ENCODE results near the gene KDM8.
A peak's percentile ranks its signal among the peaks of the same experiment; 100 is the strongest.

Gene KDM8

DNA sequence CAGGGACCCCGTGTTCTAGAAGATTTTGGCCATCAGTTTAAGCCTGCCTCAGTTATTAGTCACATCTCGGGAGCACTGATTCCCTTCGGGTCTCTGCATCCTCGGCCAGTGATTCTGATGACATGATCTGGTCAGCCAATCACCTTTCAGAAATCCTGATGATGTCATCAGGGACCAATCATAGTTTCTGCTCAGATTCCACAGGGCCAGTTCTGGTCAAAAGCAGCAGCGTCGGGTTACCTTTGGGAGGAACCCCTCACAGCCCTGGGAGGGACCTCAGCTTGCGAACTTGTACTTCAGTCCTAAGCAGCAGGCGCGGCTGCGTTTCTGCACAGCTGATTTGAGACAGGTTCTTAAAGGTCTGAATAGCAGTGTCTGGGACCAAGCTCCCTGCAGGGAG is 13.9 kb downstream of the KDM8 start:
- no peak for DNase-seq

DNA sequence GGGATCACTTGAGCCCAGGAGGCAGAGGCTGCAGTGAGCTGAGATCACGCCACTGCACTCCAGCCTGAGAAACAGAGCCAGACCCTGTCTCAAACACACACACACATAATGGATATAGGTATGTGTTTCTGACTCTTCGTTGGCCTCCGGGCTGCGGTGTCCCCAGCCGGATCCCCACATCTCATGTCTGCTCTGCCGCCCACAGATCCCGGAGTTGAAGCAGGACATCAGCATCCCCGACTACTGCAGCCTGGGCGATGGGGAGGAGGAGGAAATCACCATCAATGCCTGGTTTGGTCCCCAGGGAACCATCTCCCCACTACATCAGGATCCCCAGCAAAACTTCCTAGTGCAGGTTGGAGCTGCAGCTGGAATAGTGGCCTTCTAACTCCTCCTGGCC is 15.4 kb downstream of the KDM8 start:
- DNase-seq = no peak

DNA sequence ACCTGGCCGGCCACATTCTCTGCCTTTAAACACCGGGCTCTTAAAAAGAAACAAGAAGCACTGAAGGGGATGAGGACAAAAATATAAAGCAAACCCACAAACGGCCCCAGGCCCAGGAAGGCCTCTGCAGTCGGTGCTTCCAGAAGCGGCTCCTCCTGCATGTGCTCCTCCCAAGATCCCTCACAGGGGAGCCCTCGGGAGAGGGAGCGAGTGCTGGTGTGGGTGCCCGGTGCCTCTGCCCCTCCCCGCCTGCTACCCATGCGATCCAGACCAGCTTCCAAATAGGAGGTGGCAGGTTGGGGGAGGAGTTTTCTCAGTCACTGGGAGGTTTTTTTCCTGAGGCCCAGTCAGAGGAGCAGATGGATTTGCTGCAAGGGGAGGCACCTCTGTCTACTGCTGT is 15.8 kb downstream of the KDM8 start:
- DNase-seq = no peak

- DNase-seq = no peak
Measured at GRCh38 chr16:27220120-27220519, 16.8 kb downstream of the KDM8 start.

GRCh38 chr16:27220527-27220926 is 17.2 kb downstream of the KDM8 start:
- DNase-seq = no peak

- DNase-seq = no peak
Measured at GRCh38 chr16:27220991-27221390, 17.7 kb downstream of the KDM8 start.

- no peak for DNase-seq
Measured at GRCh38 chr16:27221576-27222248, 18.4 kb downstream of the KDM8 start.

- DNase-seq = no peak
Measured at GRCh38 chr16:27222249-27223225, 19.2 kb downstream of the KDM8 start.

GRCh38 chr16:27223226-27223610 is 19.9 kb downstream of the KDM8 start:
- no peak for DNase-seq

DNA sequence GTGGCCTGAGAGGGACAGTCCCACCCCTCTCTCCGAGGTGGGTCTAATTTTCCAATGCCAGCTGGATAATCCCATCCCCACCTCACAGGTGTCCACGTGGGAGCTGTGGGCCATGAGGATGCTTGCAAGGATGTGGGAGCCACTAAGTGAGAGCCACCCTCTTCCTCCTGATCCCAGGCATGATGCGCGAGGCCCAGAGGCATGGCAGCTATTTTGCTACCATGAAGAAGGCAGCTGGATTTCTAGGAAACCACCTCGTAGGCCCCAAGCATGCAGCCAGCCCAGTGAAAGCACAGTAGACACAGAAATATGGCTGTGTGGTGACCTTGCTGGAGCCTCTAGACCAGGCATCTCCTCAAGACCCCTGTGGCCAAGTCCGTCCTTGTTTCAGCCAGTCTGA is 20.4 kb downstream of the KDM8 start:
- no peak for DNase-seq

DNA sequence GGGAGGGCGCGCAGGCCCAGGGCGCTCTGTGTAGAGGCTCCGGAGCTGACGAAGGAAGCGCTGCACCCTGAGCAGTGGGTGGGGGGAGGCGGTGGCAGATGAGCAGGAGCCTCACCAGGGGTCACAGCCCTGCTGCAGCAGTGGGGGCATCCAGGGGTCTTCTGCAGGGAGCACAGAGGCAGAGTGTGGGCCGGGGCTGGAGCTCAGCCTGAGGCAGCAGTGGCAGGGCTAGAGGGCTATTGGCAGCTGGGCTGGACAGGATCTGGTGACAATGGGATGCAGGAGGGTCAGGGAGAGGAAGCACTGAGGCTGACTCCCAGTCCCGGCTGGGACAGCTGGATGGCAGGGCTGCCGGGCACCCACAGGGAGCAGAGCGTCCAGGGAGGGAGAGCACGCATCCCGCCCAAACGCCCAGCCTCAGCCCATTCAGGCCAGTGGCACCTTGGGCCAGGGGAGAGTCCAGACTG is 21.0 kb downstream of the KDM8 start:
- DNase-seq = no peak

DNA sequence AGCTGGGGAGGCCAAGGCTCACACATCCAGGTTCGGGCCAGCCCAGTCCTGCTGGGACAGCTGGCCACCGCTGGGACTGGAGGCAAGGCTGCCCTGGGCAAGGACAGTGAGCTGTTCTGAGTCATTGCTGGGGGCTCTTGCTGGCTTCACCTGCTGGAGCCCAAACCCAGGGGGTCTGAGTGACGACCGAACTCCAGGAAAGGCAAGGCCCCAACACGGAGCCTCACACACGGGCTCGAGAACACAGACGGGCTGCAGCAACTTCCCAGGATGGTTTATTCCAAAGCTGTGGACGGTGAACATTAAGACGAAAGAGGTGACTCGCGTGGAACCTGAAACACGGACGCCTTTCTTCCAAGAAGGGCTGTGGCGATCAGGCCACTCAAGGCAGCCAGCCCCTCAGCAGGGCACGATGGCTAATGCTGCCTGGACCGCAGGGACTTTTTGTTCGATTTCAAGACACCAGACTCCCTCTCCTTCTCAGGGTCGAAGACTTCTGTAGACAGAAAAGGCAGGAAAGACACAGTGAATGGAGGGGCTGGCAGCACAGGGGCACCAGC is 21.5 kb downstream of the KDM8 start:
- no peak for DNase-seq

DNA sequence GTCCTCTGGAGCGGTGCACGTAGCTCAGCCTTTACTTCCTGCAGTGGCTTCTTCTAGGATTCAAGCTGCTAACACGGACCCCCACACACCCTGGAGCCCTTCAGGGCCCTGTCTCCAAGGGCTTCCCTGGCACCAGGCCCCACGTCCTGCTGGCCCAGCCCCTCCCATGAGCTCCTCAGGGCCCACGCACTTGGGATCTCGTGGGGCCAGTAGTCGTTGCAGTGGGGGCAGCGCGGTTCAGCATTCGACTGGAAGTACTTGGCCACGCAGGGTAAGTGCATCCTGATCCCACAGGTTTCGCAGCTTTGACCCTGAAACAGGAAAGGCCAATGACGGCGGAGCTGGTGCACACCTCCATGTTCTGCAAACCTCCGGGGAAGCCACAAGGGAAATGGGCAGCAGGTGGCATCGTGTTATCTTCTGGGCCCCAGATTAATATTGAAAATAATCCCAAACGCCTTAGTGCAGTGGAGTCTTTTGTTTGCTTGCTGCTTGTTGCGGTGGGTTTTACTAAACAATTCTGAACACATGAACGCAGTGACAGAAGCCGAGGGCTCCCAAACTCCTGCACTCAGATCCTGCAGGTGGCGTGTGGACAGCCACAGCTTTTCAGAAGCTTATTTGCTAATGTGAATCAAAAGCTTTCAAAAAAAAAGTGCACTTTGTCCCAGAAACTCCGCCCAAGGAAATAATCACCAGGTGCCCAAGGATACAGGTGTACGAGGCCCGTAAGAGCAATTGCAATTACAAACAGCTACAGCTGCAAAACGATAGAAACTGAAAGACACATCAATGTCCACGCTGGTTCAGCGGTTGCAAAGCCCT is 22.4 kb downstream of the KDM8 start:
- no peak for DNase-seq

- no peak for DNase-seq
Measured at GRCh38 chr16:27226476-27226875, 23.1 kb downstream of the KDM8 start.

DNA sequence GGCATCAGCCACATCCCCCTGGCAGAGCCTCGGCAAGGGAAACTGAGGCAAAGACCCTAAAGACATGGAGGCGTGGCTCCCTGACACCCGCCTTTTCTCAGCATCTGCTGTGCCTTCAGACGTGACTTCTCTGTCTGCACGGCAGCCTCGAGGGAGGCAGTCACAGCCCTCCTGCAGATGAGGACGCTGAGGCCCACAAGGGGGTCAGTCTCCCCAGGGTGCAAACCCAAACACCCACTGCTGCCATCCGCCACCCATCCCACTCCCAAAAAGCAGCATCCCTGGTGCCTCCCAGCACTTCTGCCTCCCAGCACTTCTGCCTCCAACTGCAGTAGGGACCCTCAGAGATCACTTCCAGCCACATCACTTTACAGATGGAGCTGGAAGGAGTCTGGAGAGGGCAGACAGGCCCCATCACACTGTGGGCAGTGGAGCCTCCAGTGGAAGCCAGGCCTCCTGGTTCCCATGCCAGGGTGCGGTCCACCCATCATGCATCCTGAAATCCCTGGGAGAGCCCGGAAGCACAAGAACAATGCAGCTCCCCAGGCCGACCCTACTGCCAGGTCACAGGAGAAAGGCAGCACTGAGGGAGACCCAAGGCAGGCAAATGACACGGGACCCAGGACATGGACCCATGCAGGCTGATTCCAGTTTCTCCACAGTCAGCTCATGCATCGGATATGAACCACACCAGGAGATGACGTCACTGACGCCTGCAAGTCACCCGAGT is 23.8 kb downstream of the KDM8 start:
- DNase-seq = no peak

DNA sequence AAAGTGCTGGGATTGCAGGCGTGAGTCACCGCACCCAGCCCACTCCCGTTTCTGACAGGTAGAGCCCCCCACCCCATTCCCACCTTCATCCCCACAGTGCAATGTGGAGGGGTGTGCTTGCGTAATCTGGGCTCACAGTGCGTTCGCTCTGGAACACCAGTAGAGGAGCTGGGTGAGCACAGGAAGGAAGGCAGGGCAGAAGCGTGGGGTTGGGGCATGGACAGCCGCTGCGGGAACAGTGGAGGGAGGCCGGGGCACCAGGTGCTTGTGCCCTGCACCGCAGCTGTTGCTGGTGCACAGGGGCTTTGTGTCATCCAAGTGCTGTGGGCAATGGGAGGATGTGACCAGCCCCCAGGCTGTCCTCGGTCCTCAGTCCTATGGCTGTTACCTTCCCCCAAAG is 24.7 kb downstream of the KDM8 start:
- no peak for DNase-seq

DNA sequence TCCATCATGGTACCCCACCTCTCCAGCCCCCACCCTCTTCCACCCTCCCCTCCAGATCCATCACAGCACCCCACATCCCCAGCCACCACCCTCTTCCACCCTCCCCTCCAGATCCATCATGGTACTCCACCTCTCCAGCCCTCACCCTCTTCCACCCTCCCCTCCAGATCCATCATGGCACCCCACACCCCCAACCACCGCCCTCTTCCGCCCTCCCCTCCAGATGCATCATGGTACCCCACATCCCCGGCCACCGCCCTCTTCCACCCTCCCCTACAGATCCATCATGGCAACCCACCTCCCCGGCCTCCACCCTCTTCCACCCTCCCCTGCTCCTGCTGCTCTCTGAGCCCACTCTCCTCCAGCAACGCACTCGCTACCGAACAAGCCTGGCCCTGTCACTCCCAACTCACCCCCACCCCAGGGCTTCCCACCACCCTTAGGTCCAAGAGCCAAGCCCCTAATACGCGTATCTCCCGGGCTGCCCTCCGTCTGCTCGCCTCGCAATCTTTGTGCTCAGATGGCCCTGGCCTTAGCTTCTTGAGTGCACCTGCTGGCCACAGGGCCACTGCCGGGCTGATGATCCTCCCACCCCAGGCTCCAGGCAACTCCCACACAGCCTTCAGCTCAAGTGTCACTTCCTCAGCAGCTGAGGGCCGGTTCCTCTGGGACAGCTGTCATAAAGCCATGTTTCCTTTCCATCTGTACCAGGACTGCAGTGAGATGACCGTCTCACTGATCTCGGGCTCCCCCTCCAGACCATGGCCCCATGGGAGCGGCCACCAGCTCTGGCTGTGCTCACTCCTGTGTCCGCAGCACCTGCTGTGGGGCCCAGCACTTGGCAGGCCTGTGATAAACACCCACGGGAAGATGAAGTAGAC is 25.5 kb downstream of the KDM8 start:
- DNase-seq = no peak

DNA sequence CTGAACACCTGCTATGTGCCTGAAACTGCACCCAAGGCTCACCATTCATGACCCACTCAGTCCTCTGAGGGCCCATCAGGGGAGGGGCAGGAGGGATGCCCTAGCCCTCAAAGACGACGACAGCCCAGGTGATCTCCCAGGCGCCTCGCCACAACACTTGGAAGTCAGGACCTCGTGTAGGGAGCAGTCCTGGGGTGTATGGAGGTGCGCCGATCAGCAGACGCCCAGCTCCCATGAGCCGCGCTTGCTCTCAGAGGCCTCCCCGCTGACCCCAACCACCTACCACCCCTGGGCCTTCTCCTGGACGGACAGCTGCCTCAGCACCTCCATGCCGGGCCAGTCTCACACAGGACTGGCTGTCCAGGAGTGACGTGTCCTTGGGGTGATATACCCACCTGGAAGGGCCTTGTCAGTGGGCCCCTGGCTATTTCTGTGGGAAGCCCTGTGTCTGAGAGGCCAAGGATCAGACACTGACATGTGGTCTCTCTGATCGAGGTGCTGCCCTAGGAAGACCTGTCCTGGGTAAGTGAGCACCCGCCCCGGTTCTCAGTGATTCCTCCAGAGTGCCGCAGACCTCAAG is 26.7 kb downstream of the KDM8 start:
- no peak for DNase-seq

DNA sequence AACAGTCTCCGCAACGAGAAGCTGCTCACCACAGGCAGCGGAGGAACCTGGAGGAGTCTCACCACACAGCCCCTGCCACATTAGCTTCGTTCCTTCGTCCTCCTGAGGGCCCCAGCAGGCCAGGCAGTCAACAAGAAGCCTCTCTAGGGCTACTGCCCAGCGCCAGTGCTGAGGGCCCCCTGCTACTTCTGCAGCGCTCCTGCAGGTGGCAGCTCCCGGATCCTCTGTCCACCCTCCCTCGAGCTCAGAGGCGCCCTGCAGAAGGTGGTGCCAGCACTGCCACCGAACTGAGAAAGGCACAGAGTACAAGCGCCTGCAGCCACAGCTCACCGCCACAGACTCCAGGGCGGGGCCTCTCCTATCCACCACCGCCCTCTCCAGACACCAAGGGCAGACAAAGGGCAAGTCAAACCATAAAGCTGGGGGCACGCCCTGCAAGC is 27.3 kb downstream of the KDM8 start:
- peak; percentile 80 for DNase-seq

DNA sequence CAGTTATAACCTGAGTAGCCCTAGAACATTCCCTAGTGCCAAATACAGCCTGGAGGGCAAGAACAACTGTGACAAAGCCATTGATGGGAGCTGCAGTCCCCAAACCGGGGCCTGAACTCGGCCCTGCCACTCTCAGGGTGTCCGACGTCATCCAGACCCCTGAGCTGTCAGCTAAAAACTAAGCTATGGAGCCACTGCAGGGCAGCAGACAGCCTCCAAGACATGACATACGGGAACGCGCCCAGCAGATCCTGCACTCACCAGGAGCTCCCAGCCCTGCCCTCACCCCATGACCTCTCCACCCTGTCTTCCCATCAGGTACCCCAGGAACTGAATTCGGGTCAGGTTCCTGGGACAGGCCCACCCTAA is 28.4 kb downstream of the KDM8 start:
- DNase-seq = no peak

Measured in CD4-positive, alpha-beta T cell treated with Interleukin-12 subunit alpha and Interleukin-12 subunit beta, for 1 hour (primary cell).